HCT116 (cell line): ENCODE results near the gene NPLOC4. TPM values are rescaled to one million over a fixed set of nuclear protein-coding genes. Genes with fewer than 3 reads are reported as not detected.

Experiments used
- ATAC-seq: fragments of 200-7000 bp; cut with Tn5 transposase; 2 replicates; pipeline ENCODE4 v1.9.1; 2020; ENCODE audit warnings: mild to moderate bottlenecking, moderate library complexity
- BruUV-seq: library from RNA; stranded (reverse); fragments of 400-500 nt; replicated peaks from 2 replicates; lab custom pipeline; 2021; lab: Mats Ljungman, UMichigan
- CTCF ChIA-PET: fragments of 300-600 bp; sonication (Branson Sonifier 250); formaldehyde crosslinking; loops from one replicate; lab custom pipeline; 2021; ENCODE audit warnings: antibody characterized with exemption; lab: Charles Lee
- POLR2A ChIA-PET: fragments of 300-600, 350-600 bp; sonication (Branson Sonifier 250); formaldehyde crosslinking; loops from one replicate; lab custom pipeline; 2021; ENCODE audit warnings: antibody characterized with exemption; lab: Charles Lee
- RAD21 ChIA-PET, 2 experiments: fragments of 300-600 bp; sonication (Branson Sonifier 250); formaldehyde crosslinking; loops; one replicate each; lab custom pipeline; 2023; ENCODE audit warnings: low total read pairs in 2 of 2; ENCODE audit not compliant: uncharacterized antibody in 2 of 2, unreplicated experiment in 2 of 2, low non-redundant PET in 1 of 2; lab: Charles Lee
- DNase-seq: peaks from one replicate; pipeline ENCODE4 v3.0.0-alpha.2; 2010; ENCODE audit warnings: low read depth, low spot score
- H2AFZ ChIP-seq: fragments of 200-600 bp; shearing (Covaris generic), sonication (generic); 2 replicates; pipeline ENCODE4 v1.6.1; 2017; ENCODE audit warnings: low read depth, mixed run types, mixed read lengths, antibody characterized with exemption, low read length; ENCODE audit not compliant: poor library complexity, severe bottlenecking
- H3K27ac ChIP-seq: 2 replicates; pipeline ENCODE4 v1.5.1; 2012; ENCODE audit warnings: low read depth, low read length
- H3K27me3 ChIP-seq: fragments of 200-600 bp; sonication (generic); 2 replicates; pipeline ENCODE4 v1.6.1; 2016; ENCODE audit warnings: mixed run types, low read length, mixed read lengths; ENCODE audit not compliant: insufficient read depth
- H3K36me3 ChIP-seq, 2 experiments: fragments of 200-500 bp in 1 of 2; fragments of 200-600 bp in 1 of 2; sonication (Bioruptor generic) in 1 of 2; sonication (generic) in 1 of 2; 2 replicates each; pipeline versions ENCODE4 v1.5.1 to v1.6.1; 2014 to 2016; ENCODE audit warnings: low read length in 2 of 2, inconsistent platforms in 1 of 2, mixed read lengths in 1 of 2, mixed run types in 1 of 2; ENCODE audit not compliant: insufficient read depth in 2 of 2, control insufficient read depth in 1 of 2
- H3K4me1 ChIP-seq, 2 experiments: fragments of 200-600 bp in 1 of 2; sonication (generic) in 1 of 2; 2 replicates each; pipeline versions ENCODE4 v1.5.1 to v1.6.1; 2012 to 2017; ENCODE audit warnings: low read length in 2 of 2, inconsistent platforms in 1 of 2, mild to moderate bottlenecking in 1 of 2, mixed read lengths in 1 of 2, mixed run types in 1 of 2, moderate library complexity in 1 of 2; ENCODE audit not compliant: insufficient read depth in 2 of 2, control insufficient read depth in 1 of 2
- H3K4me2 ChIP-seq: fragments of 200-600 bp; sonication (generic); 2 replicates; pipeline ENCODE4 v1.6.1; 2017; ENCODE audit warnings: mixed run types, low read length, mixed read lengths
- H3K4me3 ChIP-seq, 2 experiments: fragments of 200-600 bp in 1 of 2; sonication (generic) in 1 of 2; replicated peaks in 1 of 2; 2 replicates each; pipeline ENCODE4 v1.5.1; 2011 to 2016; ENCODE audit warnings: low read length in 2 of 2, control low read depth in 1 of 2, low read depth in 1 of 2, mild to moderate bottlenecking in 1 of 2, mixed read lengths in 1 of 2, mixed run types in 1 of 2
- H3K79me2 ChIP-seq: fragments of 200-600 bp; sonication (generic); 2 replicates; pipeline ENCODE4 v1.6.1; 2017; ENCODE audit warnings: mild to moderate bottlenecking, mixed run types, low read length, moderate library complexity, mixed read lengths; ENCODE audit not compliant: insufficient read depth
- H3K9ac ChIP-seq: fragments of 200-600 bp; sonication (generic); 2 replicates; pipeline ENCODE4 v1.6.1; 2016; ENCODE audit warnings: low read length, mixed read lengths
- H3K9me2 ChIP-seq: fragments of 200-600 bp; sonication (generic), shearing (Covaris generic); 2 replicates; pipeline ENCODE4 v1.6.1; 2017; ENCODE audit warnings: mixed run types, mild to moderate bottlenecking, moderate library complexity; ENCODE audit not compliant: insufficient read depth
- H3K9me3 ChIP-seq, 2 experiments: fragments of 200-500 bp in 1 of 2; fragments of 200-600 bp in 1 of 2; sonication (Bioruptor generic) in 1 of 2; sonication (generic) in 1 of 2; 2 replicates each; pipeline ENCODE4 v1.6.1; 2014 to 2017; ENCODE audit warnings: low read length in 2 of 2, mixed read lengths in 2 of 2, inconsistent platforms in 1 of 2, low read depth in 1 of 2, mild to moderate bottlenecking in 1 of 2, mixed run types in 1 of 2, moderate library complexity in 1 of 2; ENCODE audit not compliant: control insufficient read depth in 1 of 2, insufficient read depth in 1 of 2
- H4K20me1 ChIP-seq: fragments of 200-600 bp; sonication (generic), shearing (Covaris generic); 2 replicates; pipeline ENCODE4 v1.6.1; 2017; ENCODE audit warnings: mixed run types, mild to moderate bottlenecking, moderate library complexity; ENCODE audit not compliant: insufficient read depth
- ATF3 ChIP-seq: IDR thresholded peaks from 2 replicates; pipeline ENCODE4 v1.6.1; 2012
- CBX3 ChIP-seq: IDR thresholded peaks from 2 replicates; pipeline ENCODE4 v1.6.1; 2012; ENCODE audit warnings: low read depth
- CEBPB ChIP-seq: IDR thresholded peaks from 2 replicates; pipeline ENCODE4 v1.6.1; 2012; ENCODE audit warnings: low read depth
- CTCF ChIP-seq, 3 experiments: fragments of 200-600 bp in 1 of 3; sonication (generic) in 1 of 3; IDR thresholded peaks in 2 of 3; conservative IDR thresholded peaks in 1 of 3; 2 replicates each; pipeline ENCODE4 v1.5.1; 2012 to 2017; ENCODE audit warnings: low read depth in 2 of 3, low read length in 2 of 3, antibody characterized with exemption in 1 of 3, borderline replicate concordance in 1 of 3, control low read depth in 1 of 3, mild to moderate bottlenecking in 1 of 3, mixed read lengths in 1 of 3, mixed run types in 1 of 3, moderate library complexity in 1 of 3; ENCODE audit not compliant: insufficient read depth in 1 of 3
- EGR1 ChIP-seq: IDR thresholded peaks from 2 replicates; pipeline ENCODE4 v1.6.1; 2012; ENCODE audit warnings: low read depth
- EZH2 ChIP-seq: fragments of 200-600 bp; sonication (generic); IDR thresholded peaks from 2 replicates; pipeline ENCODE4 v1.6.1; 2017; ENCODE audit warnings: antibody characterized with exemption, mixed run types
- EZH2phosphoT487 ChIP-seq: fragments of 200-600 bp; IDR thresholded peaks from 2 replicates; pipeline ENCODE4 v1.6.1; 2018; ENCODE audit warnings: antibody characterized with exemption, borderline replicate concordance
- RAD21 ChIP-seq: IDR thresholded peaks from 2 replicates; pipeline ENCODE4 v1.6.1; 2012; ENCODE audit warnings: low read depth, mild to moderate bottlenecking
- SIN3A ChIP-seq: IDR thresholded peaks from 2 replicates; pipeline ENCODE4 v1.6.1; 2012; ENCODE audit warnings: low read depth
- SRF ChIP-seq: IDR thresholded peaks from 2 replicates; pipeline ENCODE4 v1.6.1; 2012; ENCODE audit warnings: low read depth
- YY1 ChIP-seq: IDR thresholded peaks from 2 replicates; pipeline ENCODE4 v1.6.1; 2011; ENCODE audit warnings: low read length, low read depth, moderate library complexity, mild to moderate bottlenecking; ENCODE audit not compliant: insufficient replicate concordance; ENCODE audit errors: extremely low read depth
- ZBTB33 ChIP-seq: IDR thresholded peaks from 2 replicates; pipeline ENCODE4 v1.6.1; 2011; ENCODE audit warnings: mild to moderate bottlenecking, low read length, moderate library complexity; ENCODE audit not compliant: insufficient replicate concordance; ENCODE audit errors: extremely low read depth
- ZFX ChIP-seq: fragments of 450-650 bp; IDR thresholded peaks from 2 replicates; pipeline ENCODE4 v1.6.1; 2017
- ZNF274 ChIP-seq: fragments of 200-500 bp; sonication (Bioruptor generic); IDR thresholded peaks from 2 replicates; pipeline ENCODE4 v1.6.1; 2014; ENCODE audit warnings: mild to moderate bottlenecking, low read depth, low read length, inconsistent platforms
- intact Hi-C: fragments of 100-400 bp; cut with micrococcal nuclease; formaldehyde crosslinking; loops from 2 replicates; pipeline ENCODE4 v1.10.0; 2022
- total RNA-seq: library from RNA; stranded (reverse); gene quantifications from one replicate; pipeline ENCODE4 v1.2.1, GENCODE V29; 2021; ENCODE audit not compliant: unreplicated experiment
- TF ChIP-seq, protein P1 (sequence below): IDR thresholded peaks from 2 replicates; pipeline ENCODE4 v1.6.1; 2012; ENCODE audit warnings: low read depth
- TF ChIP-seq, protein P2 (sequence below): IDR thresholded peaks from 2 replicates; pipeline ENCODE4 v1.6.1; 2012

The NPLOC4 gene
- total RNA-seq, 1 experiment from 2014 or later = 137 TPM

DNA sequence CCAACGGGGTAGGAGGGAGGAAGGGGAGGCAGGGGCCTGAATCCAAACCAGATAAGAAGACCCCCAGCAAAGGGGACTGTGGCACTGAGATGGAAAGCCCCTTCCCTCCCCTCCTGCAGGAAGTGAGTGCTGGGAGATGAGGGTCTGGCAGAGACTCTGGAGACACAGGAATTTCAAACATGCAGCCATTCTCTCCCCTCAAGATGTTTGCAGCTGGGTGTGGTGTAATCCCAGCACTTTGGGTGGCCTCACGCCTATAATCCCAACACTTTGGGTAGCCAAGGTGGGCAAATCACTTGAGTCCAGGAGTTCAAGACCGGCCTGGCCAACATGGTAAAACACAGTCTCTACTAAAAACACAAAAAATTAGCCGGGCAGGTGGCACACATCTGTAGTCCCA lies 50.8 kb downstream of the NPLOC4 start:
- Histone ChIP-seq H3K9me2 (no peaks in the 10 kb centered on the region), H3K27me3 (no peaks in the 10 kb centered on the region), H3K4me3 (no peak overlapping the region), H2AFZ (no peak overlapping the region), H3K4me1 (no peaks in the 10 kb centered on the region), H3K9me3 (no peaks in the 10 kb centered on the region), H3K9ac (no peak overlapping the region), H4K20me1 (no peaks in the 10 kb centered on the region), H3K27ac (no peak overlapping the region), H3K36me3 (peaks cover 71 to 85% of the 10 kb centered on the region in 2 experiments), H3K4me2 (no peak overlapping the region), H3K79me2 (peaks cover 42% of the 10 kb centered on the region; the same call in 1 of the 2 replicates)
- ChIA-PET CTCF (no interaction called here), POLR2A (no interaction called here), RAD21 (no interaction called here)
- intact Hi-C loops = no loop called here
- TF ChIP-seq ZBTB33 = no peak
- no peak for TF ChIP-seq SIN3A
- TF ChIP-seq ATF3 = no peak
- TF ChIP-seq CEBPB = no peak
- no peak for TF ChIP-seq ZNF274
- no peak for TF ChIP-seq EZH2phosphoT487
- TF ChIP-seq SRF = no peak
- no peak for TF ChIP-seq CTCF (IDR thresholded peaks at IDR 0.05 in 2 of 3, conservative IDR thresholded peaks at IDR 0.05 in 1 of 3; ENCODE audit: borderline replicate concordance in 1 of 3, insufficient read depth in 1 of 3, low read depth in 2 of 3, low read length in 2 of 3)
- TF ChIP-seq CBX3 = no peak
- TF ChIP-seq, protein P1, sequence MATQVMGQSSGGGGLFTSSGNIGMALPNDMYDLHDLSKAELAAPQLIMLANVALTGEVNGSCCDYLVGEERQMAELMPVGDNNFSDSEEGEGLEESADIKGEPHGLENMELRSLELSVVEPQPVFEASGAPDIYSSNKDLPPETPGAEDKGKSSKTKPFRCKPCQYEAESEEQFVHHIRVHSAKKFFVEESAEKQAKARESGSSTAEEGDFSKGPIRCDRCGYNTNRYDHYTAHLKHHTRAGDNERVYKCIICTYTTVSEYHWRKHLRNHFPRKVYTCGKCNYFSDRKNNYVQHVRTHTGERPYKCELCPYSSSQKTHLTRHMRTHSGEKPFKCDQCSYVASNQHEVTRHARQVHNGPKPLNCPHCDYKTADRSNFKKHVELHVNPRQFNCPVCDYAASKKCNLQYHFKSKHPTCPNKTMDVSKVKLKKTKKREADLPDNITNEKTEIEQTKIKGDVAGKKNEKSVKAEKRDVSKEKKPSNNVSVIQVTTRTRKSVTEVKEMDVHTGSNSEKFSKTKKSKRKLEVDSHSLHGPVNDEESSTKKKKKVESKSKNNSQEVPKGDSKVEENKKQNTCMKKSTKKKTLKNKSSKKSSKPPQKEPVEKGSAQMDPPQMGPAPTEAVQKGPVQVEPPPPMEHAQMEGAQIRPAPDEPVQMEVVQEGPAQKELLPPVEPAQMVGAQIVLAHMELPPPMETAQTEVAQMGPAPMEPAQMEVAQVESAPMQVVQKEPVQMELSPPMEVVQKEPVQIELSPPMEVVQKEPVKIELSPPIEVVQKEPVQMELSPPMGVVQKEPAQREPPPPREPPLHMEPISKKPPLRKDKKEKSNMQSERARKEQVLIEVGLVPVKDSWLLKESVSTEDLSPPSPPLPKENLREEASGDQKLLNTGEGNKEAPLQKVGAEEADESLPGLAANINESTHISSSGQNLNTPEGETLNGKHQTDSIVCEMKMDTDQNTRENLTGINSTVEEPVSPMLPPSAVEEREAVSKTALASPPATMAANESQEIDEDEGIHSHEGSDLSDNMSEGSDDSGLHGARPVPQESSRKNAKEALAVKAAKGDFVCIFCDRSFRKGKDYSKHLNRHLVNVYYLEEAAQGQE = no peak
- TF ChIP-seq RAD21 = no peak
- no peak for TF ChIP-seq EGR1
- TF ChIP-seq EZH2 = no peak
- TF ChIP-seq ZFX = no peak
- TF ChIP-seq, protein P2, sequence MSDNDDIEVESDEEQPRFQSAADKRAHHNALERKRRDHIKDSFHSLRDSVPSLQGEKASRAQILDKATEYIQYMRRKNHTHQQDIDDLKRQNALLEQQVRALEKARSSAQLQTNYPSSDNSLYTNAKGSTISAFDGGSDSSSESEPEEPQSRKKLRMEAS = no peak
- no peak for TF ChIP-seq YY1
- ATAC-seq (no peak), DNase-seq (no peak)
- BruUV-seq = no TSS peak
